Measurements from ENCODE around the gene SCGN.

Gene SCGN

GRCh38 chr6:25710287-25710686, 58.3 kb downstream of the SCGN start:
- no peak overlapping the region for H3K4me3 ChIP-seq (ENCODE audit: low read depth, low read length)
- no peak for DNase-seq (ENCODE audit: low read depth)
- TF ChIP-seq CTCF (IDR thresholded peaks at IDR 0.05; ENCODE audit: insufficient read depth, low read depth, low read length, missing control alignments) = no peak

GRCh38 chr6:25713824-25714223, 61.8 kb downstream of the SCGN start:
- no peak overlapping the region for H3K4me3 ChIP-seq (ENCODE audit: low read depth, low read length)
- TF ChIP-seq CTCF (IDR thresholded peaks at IDR 0.05; ENCODE audit: insufficient read depth, low read depth, low read length, missing control alignments) = no peak
- DNase-seq (ENCODE audit: low read depth) = no peak

DNA sequence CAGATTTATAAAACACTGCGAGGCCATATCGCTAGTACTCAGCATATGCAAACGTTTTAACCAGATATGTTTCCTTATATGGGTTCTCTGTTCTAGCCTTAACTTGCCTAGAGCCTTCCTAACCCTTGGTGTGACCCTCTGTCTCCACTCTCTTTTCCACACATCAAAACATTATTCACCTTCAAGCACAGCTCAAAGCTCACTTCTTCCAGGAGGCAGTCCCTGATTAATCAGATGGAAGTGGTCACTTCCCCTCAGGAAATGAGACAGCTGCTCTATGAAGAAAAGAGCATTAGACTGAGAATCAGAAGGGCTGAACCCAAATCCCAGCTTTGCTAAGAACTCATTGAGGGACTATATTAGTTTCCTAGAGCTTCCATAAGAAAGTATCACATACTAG, 62.8 kb downstream of the SCGN start:
- TF ChIP-seq CTCF (IDR thresholded peaks at IDR 0.05; ENCODE audit: insufficient read depth, low read depth, low read length, missing control alignments) = no peak
- DNase-seq (ENCODE audit: low read depth) = no peak
- no peak overlapping the region for H3K4me3 ChIP-seq (ENCODE audit: low read depth, low read length)

- TF ChIP-seq CTCF (IDR thresholded peaks at IDR 0.05; ENCODE audit: insufficient read depth, low read depth, low read length, missing control alignments) = no peak
- DNase-seq (ENCODE audit: low read depth) = no peak
- no peak overlapping the region for H3K4me3 ChIP-seq (ENCODE audit: low read depth, low read length)
Measured at GRCh38 chr6:25715794-25716193, 63.8 kb downstream of the SCGN start.

GRCh38 chr6:25717866-25718740, 66.1 kb downstream of the SCGN start:
- DNase-seq (ENCODE audit: low read depth) = peak; percentile 26
- peak; percentile 38 for TF ChIP-seq CTCF (IDR thresholded peaks at IDR 0.05; ENCODE audit: insufficient read depth, low read depth, low read length, missing control alignments)
- H3K4me3 ChIP-seq (ENCODE audit: low read depth, low read length) = no peak overlapping the region

DNA sequence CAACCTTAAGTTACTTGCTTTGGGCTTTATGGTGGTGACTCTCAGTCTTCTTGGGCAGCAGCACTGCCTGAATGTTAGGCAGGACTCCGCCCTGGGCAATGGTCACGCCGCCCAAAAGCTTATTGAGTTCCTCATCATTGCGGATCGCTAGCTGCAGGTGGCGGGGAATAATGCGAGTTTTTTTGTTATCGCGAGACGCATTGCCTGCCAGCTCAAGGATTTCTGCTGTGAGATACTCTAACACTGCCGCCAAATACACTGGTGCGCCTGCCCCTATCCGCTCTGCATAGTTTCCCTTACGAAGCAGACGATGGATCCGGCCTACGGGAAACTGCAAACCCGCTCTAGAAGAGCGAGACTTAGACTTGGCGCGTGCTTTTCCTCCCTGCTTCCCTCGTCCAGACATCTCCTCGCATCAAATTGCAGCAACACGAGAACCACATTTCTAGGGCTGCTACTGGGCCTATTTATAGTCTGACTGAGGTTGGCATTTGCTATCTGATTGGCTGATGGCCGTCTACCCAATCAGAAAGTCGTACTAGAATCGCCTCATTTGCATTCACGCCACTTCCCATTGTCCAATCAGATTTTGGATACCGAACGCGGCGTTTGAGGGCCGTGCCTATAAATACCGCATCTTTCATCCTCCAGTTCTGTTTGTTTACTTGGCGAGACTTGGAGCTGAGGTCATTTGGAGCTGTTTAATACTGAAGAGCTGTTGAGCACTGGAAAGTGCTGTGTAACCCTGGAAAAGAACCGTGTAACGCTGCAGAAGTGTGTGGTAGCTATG, 74.3 kb downstream of the SCGN start:
- H3K4me3 ChIP-seq (ENCODE audit: low read depth, low read length) = no peak overlapping the region
- no peak for DNase-seq (ENCODE audit: low read depth)
- TF ChIP-seq CTCF (IDR thresholded peaks at IDR 0.05; ENCODE audit: insufficient read depth, low read depth, low read length, missing control alignments) = no peak

All from GM12865 (cell line).